ENCODE results near the gene SON.

DNA sequence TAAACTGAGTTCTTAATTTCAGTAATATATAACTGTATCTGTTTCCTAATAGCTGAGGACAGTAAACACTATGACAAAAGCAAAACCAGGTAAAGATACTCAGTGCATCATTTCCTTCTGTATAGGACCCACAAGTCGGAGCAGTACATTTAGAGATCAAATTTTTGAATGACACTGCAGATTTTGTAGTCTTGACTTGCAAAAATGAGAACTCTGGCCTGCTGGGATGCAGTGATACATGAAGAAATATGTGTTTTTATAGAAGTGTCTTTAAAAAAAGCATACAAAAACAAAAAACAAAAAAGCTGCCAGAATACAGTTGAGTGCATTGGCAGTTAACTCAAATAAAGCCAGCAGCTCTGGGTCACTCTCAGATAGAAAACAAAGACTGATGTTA, 19.9 kb upstream of the SON start:
- no peak for TF ChIP-seq GATA3 (IDR thresholded peaks at IDR 0.05; ENCODE audit: low read depth, low read length)
- TF ChIP-seq GATA2 (IDR thresholded peaks at IDR 0.05; ENCODE audit: low read depth, low read length) = no peak

Data from SH-SY5Y (cell line).